SH-SY5Y (cell line): ENCODE data around the gene UBR2.

Source experiments
- GATA2 ChIP-seq: IDR thresholded peaks from 2 replicates; pipeline ENCODE4 v1.6.1; 2011; ENCODE audit warnings: mild to moderate bottlenecking, low read depth, low read length
- GATA3 ChIP-seq: IDR thresholded peaks from 2 replicates; pipeline ENCODE4 v1.6.1; 2011; ENCODE audit warnings: low read depth, mild to moderate bottlenecking, low read length, moderate library complexity

DNA sequence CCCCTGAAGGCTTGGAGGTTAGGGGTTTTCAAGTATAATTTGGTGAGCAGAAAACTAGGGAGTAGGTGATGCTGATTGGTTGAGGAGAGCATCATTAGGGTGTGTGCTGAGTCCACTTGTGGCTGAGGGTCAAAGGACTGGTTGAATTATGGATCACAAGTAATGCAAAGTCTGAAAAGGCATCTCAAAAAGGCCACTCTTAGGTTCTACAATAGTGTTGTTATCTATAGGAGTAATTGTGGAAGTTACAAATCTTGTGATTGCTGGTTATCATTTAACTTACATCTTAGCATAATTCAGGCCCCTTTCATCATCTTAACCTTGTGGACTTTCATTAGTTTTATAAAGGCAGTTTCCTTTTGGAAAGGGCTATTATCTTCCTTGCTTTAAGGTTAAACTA is 60.8 kb downstream of the UBR2 start:
- no peak for TF ChIP-seq GATA2
- no peak for TF ChIP-seq GATA3
